Tibial nerve (tissue), 4 donors: ENCODE results near the gene FRY.

Experiments
- EP300 ChIP-seq, 2 donors: sonication (generic); formaldehyde crosslinking; IDR thresholded peaks; one replicate each; pipeline ENCODE4 v1.6.1; 2017; ENCODE audit warnings: antibody characterized with exemption in 2 of 2, mild to moderate bottlenecking in 1 of 2
- POLR2A ChIP-seq, 2 donors: fragments of 450-650 bp; IDR thresholded peaks; one replicate each; pipeline ENCODE4 v1.6.1; 2017; ENCODE audit warnings: antibody characterized with exemption in 2 of 2, mild to moderate bottlenecking in 2 of 2, moderate library complexity in 2 of 2
- TF ChIP-seq, protein P1 (sequence below), 5 experiments: fragments of 200-600 bp in 3 of 5; fragments of 450-650 bp in 2 of 5; sonication (generic) in 3 of 5; IDR thresholded peaks; one replicate each; pipeline ENCODE4 v1.5.1; 2016 to 2019; ENCODE audit warnings: antibody characterized with exemption in 5 of 5, mild to moderate bottlenecking in 3 of 5, moderate library complexity in 2 of 5

- TF ChIP-seq, protein P1, sequence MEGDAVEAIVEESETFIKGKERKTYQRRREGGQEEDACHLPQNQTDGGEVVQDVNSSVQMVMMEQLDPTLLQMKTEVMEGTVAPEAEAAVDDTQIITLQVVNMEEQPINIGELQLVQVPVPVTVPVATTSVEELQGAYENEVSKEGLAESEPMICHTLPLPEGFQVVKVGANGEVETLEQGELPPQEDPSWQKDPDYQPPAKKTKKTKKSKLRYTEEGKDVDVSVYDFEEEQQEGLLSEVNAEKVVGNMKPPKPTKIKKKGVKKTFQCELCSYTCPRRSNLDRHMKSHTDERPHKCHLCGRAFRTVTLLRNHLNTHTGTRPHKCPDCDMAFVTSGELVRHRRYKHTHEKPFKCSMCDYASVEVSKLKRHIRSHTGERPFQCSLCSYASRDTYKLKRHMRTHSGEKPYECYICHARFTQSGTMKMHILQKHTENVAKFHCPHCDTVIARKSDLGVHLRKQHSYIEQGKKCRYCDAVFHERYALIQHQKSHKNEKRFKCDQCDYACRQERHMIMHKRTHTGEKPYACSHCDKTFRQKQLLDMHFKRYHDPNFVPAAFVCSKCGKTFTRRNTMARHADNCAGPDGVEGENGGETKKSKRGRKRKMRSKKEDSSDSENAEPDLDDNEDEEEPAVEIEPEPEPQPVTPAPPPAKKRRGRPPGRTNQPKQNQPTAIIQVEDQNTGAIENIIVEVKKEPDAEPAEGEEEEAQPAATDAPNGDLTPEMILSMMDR (IDR thresholded peaks at IDR 0.05): no peak
- TF ChIP-seq POLR2A (IDR thresholded peaks at IDR 0.05) (no peak), EP300 (IDR thresholded peaks at IDR 0.05) (no peak)
Measured at GRCh38 chr13:32140109-32140508, 108.5 kb downstream of the FRY start.
